Epithelial cell of proximal tubule (primary cell): ENCODE data around the gene DNAJB6. TPM values are rescaled to one million over a fixed set of nuclear protein-coding genes. Genes with fewer than 3 reads are reported as not detected.

Experiments
- DNase-seq: peaks from one replicate; pipeline ENCODE4 v3.0.0-alpha.2; 2011; ENCODE audit warnings: low read depth
- H3K4me3 ChIP-seq: 2 replicates; pipeline ENCODE4 v1.5.1; 2011; ENCODE audit warnings: low read depth, mild to moderate bottlenecking, low read length
- CTCF ChIP-seq: conservative IDR thresholded peaks from 2 replicates; pipeline ENCODE4 v1.5.1; 2012; ENCODE audit warnings: low read depth, mild to moderate bottlenecking, low read length
- total RNA-seq: library from RNA; depleted of rRNA; stranded (reverse); fragments of >200 nt; gene quantifications from 2 replicates; pipeline ENCODE4 v1.2.3, GENCODE V29; 2015

The DNAJB6 gene
- total RNA-seq, 1 donor from 2014 or later = 108 TPM

GRCh38 chr7:157437519-157438061, 100.8 kb downstream of the DNAJB6 start:
- no peak for TF ChIP-seq CTCF

DNA sequence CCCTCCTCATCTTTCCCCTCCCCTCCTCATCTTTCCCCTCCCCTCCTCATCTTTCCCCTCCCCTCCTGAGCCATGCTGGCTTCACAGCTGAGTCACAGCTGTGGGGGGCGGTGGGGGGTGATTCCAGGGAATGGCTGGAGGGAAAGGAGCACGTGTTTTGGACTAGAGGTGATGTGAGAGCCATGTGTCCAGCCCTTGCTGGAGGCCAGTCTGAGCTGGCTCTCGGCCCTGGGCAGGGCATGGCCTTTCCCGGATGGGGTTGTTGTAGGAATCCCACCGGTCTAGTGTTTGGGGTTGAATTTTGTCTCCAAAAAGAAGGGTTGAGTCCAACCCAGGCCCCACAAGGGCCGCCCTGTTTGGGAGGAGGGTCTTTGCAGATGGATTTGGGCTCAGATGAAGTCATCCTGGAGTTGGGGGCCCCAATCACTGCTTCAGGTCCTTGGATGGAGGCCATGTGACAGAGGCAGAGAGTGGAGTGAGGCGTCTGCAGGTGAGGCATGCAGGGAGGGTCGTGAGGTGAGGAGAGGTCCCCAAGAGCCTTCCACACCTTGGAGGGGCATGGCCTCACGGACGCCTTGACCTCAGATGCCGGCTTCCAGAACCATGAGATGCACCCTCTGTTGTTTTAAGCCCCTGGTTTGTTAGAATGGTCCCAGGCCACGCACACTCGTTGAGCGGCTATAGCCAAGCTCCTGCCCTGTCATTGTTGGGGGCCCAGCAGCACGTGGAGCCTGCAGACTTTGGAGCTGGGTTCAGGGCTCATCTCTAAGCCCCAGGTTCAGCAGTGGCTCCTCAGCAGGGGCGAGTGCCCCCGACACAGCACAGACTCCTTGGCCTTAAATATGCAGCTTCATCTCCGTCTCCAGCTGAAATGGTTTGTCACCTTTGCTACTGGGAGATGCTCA, 101.6 kb downstream of the DNAJB6 start:
- no peak for TF ChIP-seq CTCF
- H3K4me3 ChIP-seq = no peak overlapping the region
- no peak for DNase-seq

More at GRCh38 chr7:157437519-157438061, 100.8 kb downstream of the DNAJB6 start:
- no peak overlapping the region for H3K4me3 ChIP-seq
- no peak for DNase-seq

DNA sequence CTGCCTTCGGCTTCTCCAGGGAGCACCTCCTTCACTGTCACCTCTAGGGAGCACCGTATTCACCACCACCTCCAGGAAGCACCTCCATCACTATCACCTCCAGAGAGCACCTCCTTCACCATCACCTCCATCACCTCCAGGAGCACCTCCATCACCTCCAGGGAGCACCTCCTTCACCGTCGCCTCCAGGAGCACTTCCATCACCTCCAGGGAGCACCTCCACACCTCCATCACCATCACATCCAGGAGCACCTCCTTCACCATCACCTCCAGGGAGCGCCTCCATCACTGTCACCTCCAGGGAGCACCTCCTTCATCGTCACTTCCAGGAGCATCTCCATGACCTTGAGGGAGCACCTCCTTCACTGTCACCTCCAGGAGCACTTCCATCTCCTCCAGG, 102.3 kb downstream of the DNAJB6 start:
- no peak overlapping the region for H3K4me3 ChIP-seq
- no peak for DNase-seq
- no peak for TF ChIP-seq CTCF

- no peak for DNase-seq
- no peak for TF ChIP-seq CTCF
- H3K4me3 ChIP-seq = no peak overlapping the region
Measured at GRCh38 chr7:157439761-157440160, 103.0 kb downstream of the DNAJB6 start.

GRCh38 chr7:157440346-157441022, 103.7 kb downstream of the DNAJB6 start:
- H3K4me3 ChIP-seq = no peak overlapping the region
- TF ChIP-seq CTCF = no peak
- no peak for DNase-seq

DNA sequence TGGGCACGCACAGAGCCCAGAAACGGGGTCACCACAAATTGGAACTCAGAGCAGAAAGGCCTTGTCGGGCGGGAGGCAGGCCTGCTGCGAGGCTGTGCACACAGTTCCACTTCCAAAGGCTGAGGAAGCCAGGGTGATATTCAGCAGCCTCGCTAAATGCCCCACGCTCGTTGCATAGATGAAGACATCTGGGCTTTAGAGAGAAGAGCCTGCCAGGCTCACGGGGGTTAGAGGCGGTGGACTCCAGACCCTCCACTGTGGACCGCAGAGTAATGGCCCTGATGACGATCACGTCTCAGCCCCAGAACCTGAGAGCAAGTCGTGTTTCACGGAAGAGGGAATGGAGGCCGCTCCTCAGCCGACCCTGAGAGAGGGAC, 104.2 kb downstream of the DNAJB6 start:
- no peak for DNase-seq
- TF ChIP-seq CTCF = no peak
- no peak overlapping the region for H3K4me3 ChIP-seq
